LNCAP (cell line): ENCODE measurements around the gene HOMEZ.

Experiments
- TF ChIP-seq, protein P1 (sequence below): fragments of 450-650 bp; IDR thresholded peaks from 2 replicates; pipeline ENCODE4 v1.5.1; 2017; ENCODE audit warnings: mild to moderate bottlenecking

The HOMEZ gene, protein sequence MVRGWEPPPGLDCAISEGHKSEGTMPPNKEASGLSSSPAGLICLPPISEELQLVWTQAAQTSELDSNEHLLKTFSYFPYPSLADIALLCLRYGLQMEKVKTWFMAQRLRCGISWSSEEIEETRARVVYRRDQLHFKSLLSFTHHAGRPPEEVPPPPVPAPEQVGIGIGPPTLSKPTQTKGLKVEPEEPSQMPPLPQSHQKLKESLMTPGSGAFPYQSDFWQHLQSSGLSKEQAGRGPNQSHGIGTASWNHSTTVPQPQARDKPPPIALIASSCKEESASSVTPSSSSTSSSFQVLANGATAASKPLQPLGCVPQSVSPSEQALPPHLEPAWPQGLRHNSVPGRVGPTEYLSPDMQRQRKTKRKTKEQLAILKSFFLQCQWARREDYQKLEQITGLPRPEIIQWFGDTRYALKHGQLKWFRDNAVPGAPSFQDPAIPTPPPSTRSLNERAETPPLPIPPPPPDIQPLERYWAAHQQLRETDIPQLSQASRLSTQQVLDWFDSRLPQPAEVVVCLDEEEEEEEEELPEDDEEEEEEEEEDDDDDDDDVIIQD

DNA sequence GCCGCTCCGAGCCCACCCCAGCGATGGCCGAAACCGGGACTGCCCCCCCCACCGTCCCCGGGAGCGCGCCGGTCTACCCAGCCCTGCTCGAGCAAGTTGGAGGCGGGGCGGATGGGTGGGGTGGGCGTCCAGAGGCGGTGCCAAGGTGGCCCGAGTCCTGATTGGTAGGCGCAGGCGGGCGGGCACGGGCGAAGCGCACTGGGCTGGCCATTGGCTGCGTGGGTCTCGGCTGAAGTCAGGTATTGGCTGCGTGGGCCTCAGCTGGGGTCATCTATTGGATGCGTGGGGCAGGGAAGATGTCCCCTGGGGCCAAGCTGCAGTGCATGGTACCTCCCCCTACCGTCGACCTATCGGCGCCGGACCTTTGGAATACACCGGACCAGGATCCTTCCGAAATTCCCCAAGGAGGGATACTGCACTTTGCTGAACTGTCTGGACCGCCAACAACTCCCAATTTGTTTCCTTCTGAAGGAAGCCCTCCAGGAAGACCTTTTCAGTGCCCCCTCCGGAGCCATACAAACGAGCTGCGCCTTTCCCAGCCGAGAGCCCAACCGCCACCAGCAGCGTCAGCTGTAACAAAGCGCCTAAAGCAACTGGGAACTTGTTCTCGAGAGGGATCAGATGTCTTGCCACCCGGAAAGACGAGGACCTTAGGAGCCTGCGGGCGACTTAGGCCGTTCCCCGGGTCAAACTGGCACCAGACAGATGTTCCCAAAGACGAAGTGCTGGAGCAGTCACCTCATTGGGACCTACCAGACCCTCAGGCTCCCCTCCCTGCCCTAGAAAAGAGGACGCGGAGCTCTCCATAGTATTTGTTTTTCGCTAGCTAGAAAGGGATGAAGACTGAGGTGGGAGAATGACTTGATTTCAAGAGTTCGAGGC lies at the start of gene HOMEZ:
Gene HOMEZ (minus strand): TSS at position 113 of the 882 bp plus-strand sequence. CDS start 180 bp downstream, outside the sequence.
- TF ChIP-seq, protein P1, sequence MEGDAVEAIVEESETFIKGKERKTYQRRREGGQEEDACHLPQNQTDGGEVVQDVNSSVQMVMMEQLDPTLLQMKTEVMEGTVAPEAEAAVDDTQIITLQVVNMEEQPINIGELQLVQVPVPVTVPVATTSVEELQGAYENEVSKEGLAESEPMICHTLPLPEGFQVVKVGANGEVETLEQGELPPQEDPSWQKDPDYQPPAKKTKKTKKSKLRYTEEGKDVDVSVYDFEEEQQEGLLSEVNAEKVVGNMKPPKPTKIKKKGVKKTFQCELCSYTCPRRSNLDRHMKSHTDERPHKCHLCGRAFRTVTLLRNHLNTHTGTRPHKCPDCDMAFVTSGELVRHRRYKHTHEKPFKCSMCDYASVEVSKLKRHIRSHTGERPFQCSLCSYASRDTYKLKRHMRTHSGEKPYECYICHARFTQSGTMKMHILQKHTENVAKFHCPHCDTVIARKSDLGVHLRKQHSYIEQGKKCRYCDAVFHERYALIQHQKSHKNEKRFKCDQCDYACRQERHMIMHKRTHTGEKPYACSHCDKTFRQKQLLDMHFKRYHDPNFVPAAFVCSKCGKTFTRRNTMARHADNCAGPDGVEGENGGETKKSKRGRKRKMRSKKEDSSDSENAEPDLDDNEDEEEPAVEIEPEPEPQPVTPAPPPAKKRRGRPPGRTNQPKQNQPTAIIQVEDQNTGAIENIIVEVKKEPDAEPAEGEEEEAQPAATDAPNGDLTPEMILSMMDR: no peak

DNA sequence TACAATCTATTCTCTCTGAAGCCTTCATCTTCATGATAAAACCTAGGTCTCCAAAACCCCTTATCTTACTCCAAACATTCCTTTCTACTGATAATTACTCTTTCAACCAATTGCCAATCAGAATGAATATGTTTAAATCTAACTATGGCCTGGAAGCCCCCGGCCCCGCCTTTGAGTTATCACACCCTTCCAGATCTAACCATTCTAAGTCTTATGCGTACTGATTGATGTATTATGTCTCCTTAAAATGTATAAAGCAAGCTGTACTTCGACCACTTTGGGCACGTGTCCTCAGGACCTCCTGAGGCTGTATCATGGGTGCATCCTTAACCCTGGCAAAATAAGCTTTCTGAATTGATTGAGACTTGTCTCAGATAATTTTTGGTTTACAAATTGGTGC lies 49.7 kb upstream of the HOMEZ start:
- TF ChIP-seq, protein P1: no peak

DNA sequence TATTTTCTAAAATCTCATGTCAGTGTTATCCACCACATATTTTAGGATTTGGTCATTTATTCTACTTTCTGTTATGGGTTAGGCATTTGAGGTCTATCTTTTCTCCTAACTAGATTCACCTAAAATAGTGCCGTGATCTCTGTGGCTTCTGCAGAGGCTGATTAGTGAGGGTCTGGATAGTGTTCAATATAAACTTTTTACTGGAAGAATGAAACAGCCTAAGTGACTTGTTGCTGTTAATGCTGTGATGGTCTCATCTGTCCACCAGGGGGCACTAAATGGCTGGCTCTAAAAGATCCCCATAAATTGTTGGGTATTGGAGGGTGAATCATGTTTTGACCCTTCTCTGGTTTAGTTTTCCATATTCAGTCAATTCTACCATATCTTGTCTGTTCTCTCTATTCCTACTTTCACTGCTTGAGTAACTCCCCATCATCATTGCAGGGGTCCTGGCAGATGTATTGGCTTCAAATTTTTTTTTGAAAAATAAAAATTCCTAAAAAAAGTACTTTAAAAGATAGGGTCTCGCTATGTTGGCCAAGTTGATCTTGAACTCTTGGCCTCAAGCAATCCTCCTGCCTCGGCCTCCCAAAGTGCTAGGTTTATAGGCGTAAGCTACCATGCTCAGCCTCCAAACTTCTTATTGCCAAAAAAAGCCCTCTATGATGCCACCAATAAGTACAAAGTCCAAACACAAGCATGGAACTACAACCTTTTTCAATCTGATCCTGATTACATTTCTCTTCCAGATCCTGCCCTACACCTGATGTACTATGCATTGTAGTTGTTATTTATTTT lies 42.2 kb upstream of the HOMEZ start:
- TF ChIP-seq, protein P1: peak; percentile 89

DNA sequence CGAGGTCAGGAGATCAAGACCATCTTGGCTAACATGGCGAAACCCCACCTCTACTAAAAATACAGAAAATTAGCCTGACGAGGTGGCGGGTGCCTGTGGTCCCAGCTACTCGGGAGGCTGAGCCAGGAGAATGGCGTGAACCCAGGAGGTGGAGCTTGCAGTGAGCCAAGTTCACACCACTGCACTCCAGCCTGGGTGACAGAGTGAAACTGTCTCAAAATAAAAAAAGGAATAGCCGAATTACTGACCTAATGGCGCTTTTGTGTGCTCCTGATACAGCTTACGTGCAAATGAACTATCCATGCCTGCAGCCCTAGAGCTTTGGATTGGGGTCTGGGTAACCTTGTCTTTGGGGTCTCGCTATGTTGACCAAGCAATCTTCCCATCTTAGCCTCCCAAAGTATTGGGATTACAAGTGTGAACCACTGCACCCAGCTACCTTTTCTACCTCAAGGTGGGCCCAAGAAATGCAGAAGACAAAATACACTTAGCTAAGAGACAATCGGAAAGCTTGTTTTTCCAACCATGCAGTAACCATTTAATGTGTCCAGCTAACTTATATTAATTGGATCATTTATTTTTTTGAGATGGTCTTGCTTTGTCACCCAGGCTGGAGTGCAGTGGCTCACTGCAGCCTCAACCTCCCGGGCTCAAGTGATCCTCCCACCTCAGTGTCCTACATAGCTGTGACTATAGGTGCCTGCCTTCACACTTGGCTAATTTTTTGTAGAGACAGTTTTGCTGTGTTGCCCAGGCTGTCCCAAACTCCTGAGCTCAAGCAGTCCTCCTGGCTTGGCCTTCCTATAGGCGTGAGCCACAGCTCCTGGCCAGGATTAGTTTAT lies 40.8 kb upstream of the HOMEZ start:
- TF ChIP-seq, protein P1: no peak

DNA sequence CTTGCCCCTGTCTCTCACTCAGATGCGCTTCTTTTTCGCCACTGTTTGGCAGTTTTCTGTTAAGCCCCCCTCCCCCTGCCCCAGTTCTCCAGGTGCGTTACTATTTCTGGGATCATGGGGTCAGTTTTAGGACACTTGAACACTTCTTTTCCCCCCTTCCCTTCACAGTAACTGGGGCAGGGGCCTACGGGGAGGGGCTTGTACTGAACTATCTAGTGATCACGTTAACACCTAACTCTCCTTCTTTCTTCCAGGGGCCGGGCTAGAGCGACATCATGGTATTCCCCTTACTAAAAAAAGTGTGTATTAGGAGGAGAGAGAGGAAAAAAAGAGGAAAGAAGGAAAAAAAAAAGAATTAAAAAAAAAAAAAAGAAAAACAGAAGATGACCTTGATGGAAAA lies 39.1 kb upstream of the HOMEZ start:
- TF ChIP-seq, protein P1: no peak

DNA sequence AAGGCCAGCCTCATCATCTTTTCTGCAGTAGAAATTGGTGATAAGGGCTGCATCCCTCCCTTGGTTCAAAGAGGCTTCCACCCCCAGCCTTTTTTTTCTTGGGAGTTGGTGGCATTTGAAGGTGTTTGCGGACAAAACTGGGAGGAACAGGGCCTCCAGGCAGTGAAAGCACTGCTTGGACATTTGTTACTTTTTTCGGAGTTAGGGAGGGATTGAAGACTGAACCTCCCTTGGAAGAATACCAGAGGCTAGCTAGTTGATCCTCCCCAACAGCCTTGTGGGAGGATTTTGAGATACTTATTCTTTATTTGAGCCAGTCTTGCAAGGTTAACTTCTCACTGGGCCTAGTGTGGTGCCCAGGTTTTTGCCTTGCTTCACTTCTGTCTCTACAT lies 38.5 kb upstream of the HOMEZ start:
- TF ChIP-seq, protein P1: no peak
